Heart left ventricle (tissue), 16 donors: ENCODE data around the gene RBMS1. TPM values are rescaled to one million over a fixed set of nuclear protein-coding genes. Genes with fewer than 3 reads are reported as not detected.
A peak's percentile ranks its signal among the peaks of the same experiment; 100 is the strongest.
"Not testable (repeated sequence)": the region's sequence is repeated elsewhere in the genome, so short reads cannot be mapped to it uniquely, and the experiment has no call there.

ENCODE experiments used
- ATAC-seq, 4 donors: fragments of 200-7000 bp; cut with Tn5 transposase; one replicate each; pipeline ENCODE4 v1.9.1; 2020 to 2022; ENCODE audit warnings: moderate library complexity in 4 of 4, mild to moderate bottlenecking in 3 of 4, moderate number of reproducible peaks in 1 of 4
- DNase-seq, 5 donors: peaks; one replicate each; pipeline ENCODE4 v3.0.0-alpha.2; 2020
- H3K27ac ChIP-seq, 12 donors: fragments of 200-600 bp; sonication (generic) in 4 of 12; one replicate each; pipeline versions ENCODE4 v1.5.0 to v1.8.0; 2016 to 2022; ENCODE audit warnings: mild to moderate bottlenecking in 2 of 12
- H3K27me3 ChIP-seq, 9 donors: fragments of 200-600 bp; sonication (generic) in 2 of 9; one replicate each; pipeline versions ENCODE4 v1.5.1 to v1.8.0; 2016 to 2022; ENCODE audit warnings: mild to moderate bottlenecking in 3 of 9
- H3K36me3 ChIP-seq, 9 donors: fragments of 200-600 bp; sonication (generic) in 2 of 9; one replicate each; pipeline versions ENCODE4 v1.5.0 to v1.8.0; 2018 to 2022; ENCODE audit warnings: mild to moderate bottlenecking in 2 of 9
- H3K4me1 ChIP-seq, 12 donors: fragments of 200-600 bp; sonication (generic) in 4 of 12; one replicate each; pipeline versions ENCODE4 v1.5.0 to v1.8.0; 2016 to 2022; ENCODE audit warnings: mild to moderate bottlenecking in 3 of 12
- H3K4me3 ChIP-seq, 12 donors: fragments of 200-600 bp; sonication (generic) in 4 of 12; one replicate each; pipeline versions ENCODE4 v1.5.0 to v1.8.0; 2017 to 2022; ENCODE audit warnings: mild to moderate bottlenecking in 9 of 12, moderate library complexity in 4 of 12
- H3K9me3 ChIP-seq, 12 donors: fragments of 200-600 bp; sonication (generic) in 4 of 12; one replicate each; pipeline versions ENCODE4 v1.5.0 to v1.8.0; 2016 to 2022; ENCODE audit warnings: mild to moderate bottlenecking in 1 of 12
- CTCF ChIP-seq, 12 donors: fragments of 200-600 bp; sonication (generic) in 4 of 12; IDR thresholded peaks; one replicate each; pipeline versions ENCODE4 v1.5.0 to v1.8.0; 2018 to 2022; ENCODE audit warnings: antibody characterized with exemption in 12 of 12, mild to moderate bottlenecking in 5 of 12
- POLR2A ChIP-seq, 2 donors: fragments of 450-650 bp; IDR thresholded peaks; one replicate each; pipeline ENCODE4 v1.6.1; 2017; ENCODE audit warnings: antibody characterized with exemption in 2 of 2, mild to moderate bottlenecking in 2 of 2, moderate library complexity in 2 of 2
- WGBS, 4 donors: extraction: QIAGEN DNeasy Blood & Tissue Kit in 2 of 4; methylation state at CpG; one replicate each; pipeline versions ENCODE4 v1.1.5 to v1.1.7; 2013 to 2018; 5-methylcytosine and 5-hydroxymethylcytosine counted together
- intact Hi-C, 10 donors: fragments of 100-400 bp; cut with DNase I; formaldehyde crosslinking; loops; one replicate each; pipeline versions ENCODE4 v1.11.1 to v1.14.2; 2022
- polyA plus RNA-seq, 2 donors: library from polyadenylated mRNA; stranded (reverse); fragments of 200-250 nt; gene quantifications; one replicate each; pipeline ENCODE4 v1.2.3, GENCODE V29; 2013
- total RNA-seq, 9 donors: library from RNA; depleted of rRNA in 2 of 9; stranded (reverse); fragments of >200 nt in 2 of 9; fragmentation: NEBNext Ultra II Directional in 3 of 9; extraction: Animal tissue kit (Norgen Biotek cat#: 25700) in 3 of 9; gene quantifications; one replicate each; pipeline versions ENCODE4 v1.1.0 to v1.2.4, GENCODE V29; 2016 to 2023
- donor health status: ischemic (EF 13 %, LVEDD 7.1; RV severe dilation, severe dysfunction).
- donor health status: healthy with polysubstance abuse.
- donor health status: DM: no; HTN: yes; CAD: no.
- donor health status: DM: no; HTN: no; CAD: no.
- donor health status: ischemic (EF 25% LVEDD 6.9; RV normal size, moderate dysfunction).
- donor health status: ischemic (EF 25% LVEDD 5.7; RV mildly dilated, moderate dysfunction).
- donor health status: healthy.
- donor health status: DM: yes; HTN: yes; CAD: no.
- donor health status: ischemic (EF 35%, LVEDD 5.7; RV mildly dilated, moderate dysfunction).
- donor health status: nonischemic (EF 11% LVEDD 7.7; RV severe dilation, severe dysfunction).
- donor health status: DM: yes; HTN: yes; CAD: no.
- donor health status: PGD.
- donor health status: ischemic (EF 29% LVEDD 5.4; RV normal size, mild dysfunction).
- donor health status: nonischemic (EF 23%, LVEDD 6.1; RV moderate dilation, normal function).

RBMS1 gene
- total and polyA plus RNA-seq, 11 donors = 32.4 to 102 (median 52.6) TPM

GRCh38 chr2:160426604-160427003, 67.0 kb downstream of the RBMS1 start:
- intact Hi-C loops = loop anchor here in 8 of 10 donors (5.0 to 10.0 kb wide), 9 partner anchors 52 to 566 kb away; partner anchors contain the start of gene RBMS1 (in 6 of the 8)
- WGBS, 4 donors = 68 to 73% (median 71%) methylated on average over 5 of the region's 5 CpGs
- ATAC-seq (peak in 3 of 4 donors; percentile 40 to 64 (median 54)), DNase-seq (no peak)
- TF ChIP-seq POLR2A (IDR thresholded peaks at IDR 0.05) (no peak), CTCF (IDR thresholded peaks at IDR 0.05) (no peak)
- no peak overlapping the region for H3K4me3 ChIP-seq
- H3K4me1 ChIP-seq = peaks cover 0 to 63% (median 36%) of the 10 kb centered on the region in 12 donors
- peaks cover 0 to 11% (median 0%) of the 10 kb centered on the region in 9 donors for H3K36me3 ChIP-seq
- peak overlapping the region in 8 of 12 donors; percentile 38 to 82 (median 74) for H3K27ac ChIP-seq
- no peaks in the 10 kb centered on the region for H3K27me3 ChIP-seq
- H3K9me3 ChIP-seq = peaks cover 0 to 11% (median 2%) of the 10 kb centered on the region in 12 donors

- intact Hi-C loops = loop anchor here in 8 of 10 donors (5.0 to 10.0 kb wide), 9 partner anchors 51 to 567 kb away; partner anchors contain the start of gene RBMS1 (in 6 of the 8)
Measured at GRCh38 chr2:160425434-160426151, 68.0 kb downstream of the RBMS1 start.

GRCh38 chr2:160423126-160423525, 70.5 kb downstream of the RBMS1 start:
- Histone ChIP-seq H3K4me3 (no peak overlapping the region), H3K36me3 (no peaks in the 10 kb centered on the region), H3K27ac (peak overlapping the region in 2 of 12 donors; percentile 2 to 35), H3K4me1 (peaks cover 0 to 71% (median 39%) of the 10 kb centered on the region in 12 donors), H3K9me3 (no peaks in the 10 kb centered on the region), H3K27me3 (no peaks in the 10 kb centered on the region)
- ATAC-seq (no peak), DNase-seq (no peak)
- WGBS, 4 donors = 55 to 73% (median 60%) methylated on average over 4 of the region's 4 CpGs
- intact Hi-C loops = loop anchor here in 7 of 10 donors (10.0 kb wide), 4 partner anchors 48 to 552 kb away; partner anchors contain the start of gene RBMS1 (in 4 of the 7)
- TF ChIP-seq POLR2A (IDR thresholded peaks at IDR 0.05) (no peak), CTCF (IDR thresholded peaks at IDR 0.05) (no peak)

More at GRCh38 chr2:160425434-160426151, 68.0 kb downstream of the RBMS1 start:
- 65 to 78% (median 69%) methylated on average over 4 of the region's 4 CpGs for WGBS, 4 donors
- DNase-seq (no peak), ATAC-seq (peak in 1 of 4 donors; percentile 23)
- TF ChIP-seq CTCF (IDR thresholded peaks at IDR 0.05) (no peak), POLR2A (IDR thresholded peaks at IDR 0.05) (no peak)
- no peak overlapping the region for H3K4me3 ChIP-seq
- peaks cover 0 to 63% (median 34%) of the 10 kb centered on the region in 12 donors for H3K4me1 ChIP-seq
- H3K27ac ChIP-seq = peak overlapping the region in 9 of 12 donors; percentile 1 to 82 (median 22)
- H3K36me3 ChIP-seq = peaks cover 0 to 7% (median 0%) of the 10 kb centered on the region in 9 donors
- peaks cover 0 to 11% (median 2%) of the 10 kb centered on the region in 12 donors for H3K9me3 ChIP-seq
- no peaks in the 10 kb centered on the region for H3K27me3 ChIP-seq

- DNase-seq, H3K27ac ChIP-seq, H3K9me3 ChIP-seq, H3K27me3 ChIP-seq, H3K36me3 ChIP-seq, H3K4me3 ChIP-seq, ATAC-seq: not testable (repeated sequence)
- 92 to 99% (median 96%) methylated on average over 3 of the region's 3 CpGs for WGBS, 4 donors
- peaks cover 0 to 69% (median 36%) of the 10 kb centered on the region in 12 donors for H3K4me1 ChIP-seq
- intact Hi-C loops = loop anchor here in 7 of 10 donors (10.0 kb wide), 4 partner anchors 47 to 553 kb away; partner anchors contain the start of gene RBMS1 (in 4 of the 7)
Measured at GRCh38 chr2:160421646-160422501, 71.7 kb downstream of the RBMS1 start.
